ENCODE results near the gene GPC3.
A peak's percentile ranks its signal among the peaks of the same experiment; 100 is the strongest.
"Not testable (repeated sequence)": the region's sequence is repeated elsewhere in the genome, so short reads cannot be mapped to it uniquely, and the experiment has no call there.

GPC3 gene

DNA sequence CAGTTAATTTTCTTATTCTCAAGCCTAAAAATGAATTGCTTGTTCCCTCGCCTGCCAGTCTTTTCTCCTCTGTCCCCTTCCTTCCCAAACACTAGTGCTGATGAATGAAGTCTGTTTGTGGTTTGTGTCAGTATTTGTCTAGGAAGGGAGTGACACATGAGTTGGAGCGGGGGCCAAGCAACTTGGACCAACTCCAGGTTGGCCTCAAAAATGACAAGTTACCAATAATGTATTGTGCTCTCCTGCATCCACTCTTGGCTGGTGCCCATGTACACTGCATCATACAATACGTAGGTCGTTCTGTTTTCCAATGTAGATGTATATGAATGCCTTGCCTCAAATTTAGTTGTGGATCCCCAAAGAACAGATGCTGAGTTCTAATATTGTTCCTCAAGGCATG lies 347.1 kb downstream of the GPC3 start:
- no peak for FAIRE-seq

DNA sequence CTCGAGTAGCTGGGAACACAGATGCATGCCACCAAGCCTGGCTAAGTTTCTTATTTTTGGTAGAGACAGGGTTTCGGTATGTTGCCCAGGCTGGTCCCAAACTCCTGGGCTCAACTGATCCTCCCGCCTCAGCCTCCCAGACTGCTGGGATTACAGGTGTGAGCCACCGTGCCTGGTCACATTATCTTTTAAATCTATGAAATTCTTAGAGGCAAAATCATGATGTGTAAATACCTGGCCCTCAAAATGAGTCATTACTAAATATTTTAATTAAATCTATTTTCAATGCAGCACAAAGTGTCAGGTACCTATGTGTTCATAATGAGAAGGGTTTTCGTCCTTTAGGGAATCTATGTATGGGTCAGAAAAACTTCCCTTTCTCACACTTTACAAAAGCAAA lies 347.6 kb downstream of the GPC3 start:
- FAIRE-seq, result no peak

DNA sequence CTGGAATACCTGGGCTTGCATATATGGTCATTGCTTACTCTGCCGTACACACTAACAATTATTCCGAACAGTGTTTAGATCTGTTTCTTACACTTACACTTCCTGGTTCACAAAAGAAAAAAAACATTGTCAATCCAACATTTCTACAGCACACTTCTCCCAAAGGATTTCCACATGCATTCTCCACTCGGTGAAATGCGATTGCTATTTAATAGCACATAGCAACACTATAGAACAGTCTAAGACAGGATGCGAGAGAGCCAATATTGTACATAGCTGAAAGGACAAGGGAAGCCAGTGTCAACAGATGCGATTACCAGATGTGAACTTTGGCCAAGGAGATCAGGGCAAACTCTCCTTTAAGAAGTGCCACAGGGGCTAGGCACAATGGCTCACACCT lies 349.4 kb downstream of the GPC3 start:
- no peak for FAIRE-seq

DNA sequence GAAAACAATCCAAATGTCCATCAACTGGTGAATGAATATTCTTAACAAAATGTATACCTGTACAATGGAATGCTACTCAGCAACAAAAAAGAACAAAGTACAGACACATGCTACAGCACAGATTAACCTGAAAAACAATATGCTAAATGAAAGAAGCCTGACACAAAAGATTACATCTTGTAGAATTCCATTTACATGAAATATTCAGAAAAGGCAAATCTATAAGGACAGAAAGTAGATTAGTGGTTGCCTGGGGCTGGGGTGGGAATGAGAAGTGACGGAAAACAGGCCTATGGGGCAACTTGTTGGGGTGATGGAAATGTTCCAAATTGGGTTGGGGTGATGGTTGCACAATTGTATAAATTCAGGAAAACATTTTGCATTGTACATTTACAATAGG lies 351.0 kb downstream of the GPC3 start:
- FAIRE-seq, result no peak

DNA sequence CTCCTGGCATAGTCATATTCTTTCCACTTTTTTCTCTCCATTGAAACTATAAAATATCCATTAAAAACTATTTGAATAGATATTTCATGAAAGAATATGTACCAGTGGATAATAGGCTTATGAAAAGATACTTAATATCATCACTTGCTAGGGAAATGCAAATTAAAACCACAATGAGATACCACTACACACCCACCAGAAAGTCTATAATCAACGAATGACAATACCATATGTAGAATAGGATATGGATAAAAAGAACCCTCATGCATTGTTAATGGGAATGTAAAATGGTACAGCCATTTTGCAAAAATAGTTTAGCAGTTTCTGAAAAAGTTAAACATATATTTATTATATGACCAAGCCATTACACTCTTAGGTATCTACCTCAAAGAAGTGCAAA lies 351.4 kb downstream of the GPC3 start:
- no peak for FAIRE-seq

DNA sequence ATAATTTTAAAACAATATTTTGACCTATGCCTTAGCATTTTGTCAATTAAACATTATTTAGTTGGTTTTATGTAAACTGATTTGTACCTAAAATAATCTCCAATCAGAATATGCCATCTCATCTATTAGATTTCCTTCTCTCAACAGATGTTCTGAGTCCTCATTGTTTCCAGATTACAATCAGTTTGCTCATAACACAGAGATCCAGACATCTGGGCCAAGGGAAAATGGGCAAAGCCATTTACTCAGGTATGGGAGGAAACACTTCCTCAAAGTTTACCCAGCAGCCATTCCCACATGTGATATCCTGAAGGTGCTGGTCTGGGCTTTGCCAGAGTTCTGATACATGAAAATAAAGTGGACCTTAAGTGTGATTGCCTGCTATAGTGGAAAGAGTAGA lies 352.2 kb downstream of the GPC3 start:
- no peak for FAIRE-seq

DNA sequence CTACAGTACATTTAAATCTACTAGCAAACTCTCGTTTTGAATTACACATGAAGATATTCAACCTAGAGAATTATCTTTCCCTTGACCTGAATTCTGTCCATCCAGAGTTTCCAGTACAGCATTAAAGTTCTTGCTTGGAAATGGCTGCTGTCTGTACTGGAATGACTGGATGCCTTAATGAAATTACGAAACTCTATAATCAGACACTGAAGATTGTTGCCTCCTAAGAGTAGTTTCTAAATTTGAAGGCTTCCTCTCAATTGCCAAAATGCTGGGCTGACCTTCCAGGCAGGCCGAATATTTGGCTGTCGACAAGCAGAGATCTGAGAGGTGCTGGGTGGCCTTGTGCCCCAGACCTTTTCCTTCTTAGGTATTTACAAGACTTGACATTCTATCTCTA lies 355.0 kb downstream of the GPC3 start:
- no peak for FAIRE-seq

DNA sequence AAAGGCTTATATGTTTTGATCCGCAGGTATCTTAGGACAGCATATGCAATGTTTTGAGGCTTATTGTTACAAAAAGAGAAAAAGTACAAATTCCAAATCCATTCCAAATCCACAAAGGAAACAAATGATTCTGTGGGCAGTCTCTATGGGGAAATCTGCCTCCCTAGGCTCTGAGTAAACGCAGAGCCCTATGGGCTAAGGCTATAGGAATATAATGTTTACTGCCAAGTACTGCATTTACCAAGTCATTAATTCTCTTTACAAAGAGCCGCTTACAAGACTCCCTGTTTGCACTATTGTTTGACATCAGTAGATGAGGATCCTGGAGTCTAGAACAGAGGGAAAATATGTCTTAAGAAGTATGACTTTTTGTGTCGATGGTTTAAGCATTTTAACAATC lies 357.7 kb downstream of the GPC3 start:
- FAIRE-seq, result no peak

DNA sequence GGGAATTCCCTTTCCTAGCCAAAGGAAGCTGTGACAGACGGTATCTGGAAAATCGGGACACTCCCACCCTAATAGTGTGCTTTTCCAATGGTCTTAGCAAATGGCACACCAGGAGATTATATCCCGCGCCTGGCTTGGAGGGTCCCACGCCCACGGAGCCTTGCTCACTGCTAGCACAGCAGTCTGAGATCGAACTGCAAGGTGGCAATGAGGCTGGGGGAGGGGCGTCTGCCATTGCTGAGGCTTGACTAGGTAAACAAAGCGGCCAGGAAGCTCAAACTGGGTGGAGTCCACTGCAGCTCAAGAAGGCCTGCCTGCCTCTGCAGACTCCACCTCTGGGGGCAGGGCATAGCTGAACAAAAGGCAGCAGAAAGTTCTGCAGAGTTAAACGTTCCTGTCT lies 364.0 kb downstream of the GPC3 start:
- FAIRE-seq, result not testable (repeated sequence)

DNA sequence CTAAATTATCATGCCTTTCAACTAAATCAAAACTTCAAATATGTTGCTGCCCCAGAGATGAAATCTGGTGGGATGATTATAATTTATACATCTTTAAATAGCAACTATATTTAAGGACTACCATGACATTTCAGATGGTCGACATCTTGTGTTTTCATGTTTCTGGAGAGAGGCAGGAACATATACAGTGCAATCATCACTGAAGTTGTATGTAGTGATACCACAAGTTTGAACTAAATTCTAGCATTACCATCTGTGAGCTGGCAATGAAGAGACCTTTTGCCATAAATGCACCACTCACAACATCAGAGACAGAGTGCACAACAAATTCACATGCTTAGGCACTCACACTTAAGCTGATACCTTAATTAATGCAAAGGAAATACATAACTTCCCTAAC lies 373.7 kb downstream of the GPC3 start:
- FAIRE-seq, result no peak

DNA sequence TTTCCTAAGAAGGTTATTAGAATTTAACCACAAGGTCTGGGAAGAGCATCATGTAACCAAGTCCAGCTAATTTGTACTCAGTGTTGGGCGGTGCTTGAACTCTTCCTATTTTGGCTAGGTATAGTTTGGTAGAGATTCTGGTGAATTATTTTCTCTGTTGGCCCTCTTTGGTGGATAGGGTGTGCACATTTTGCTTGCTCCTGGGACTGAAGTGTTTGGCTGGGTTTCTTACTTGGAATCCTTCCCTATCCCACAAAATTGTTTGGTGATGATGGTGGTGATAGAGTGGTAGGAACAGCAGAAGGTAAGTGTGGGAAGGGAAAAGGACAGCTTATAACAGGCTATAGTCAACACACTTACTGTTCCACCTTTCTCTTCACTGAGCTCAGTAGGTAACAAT lies 375.3 kb downstream of the GPC3 start:
- no peak for FAIRE-seq

DNA sequence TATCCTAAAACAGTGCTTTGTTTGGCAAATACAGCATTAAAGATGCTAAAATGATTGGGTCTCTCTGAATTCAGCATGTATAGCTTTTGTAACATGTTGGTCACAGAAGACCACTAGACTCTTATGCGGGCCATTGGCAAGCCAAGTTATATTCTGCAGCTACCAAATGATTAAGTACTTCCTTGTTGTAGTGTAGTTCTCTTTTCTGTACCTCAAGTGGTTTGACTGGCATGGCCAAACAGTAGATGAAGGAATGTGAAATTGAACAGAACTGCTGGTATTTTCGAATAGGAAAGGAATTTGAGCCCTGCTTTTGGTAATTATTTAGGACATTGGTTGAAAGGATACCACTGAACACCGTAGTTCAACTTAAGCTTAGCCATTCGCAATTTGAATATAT lies 376.2 kb downstream of the GPC3 start:
- no peak for FAIRE-seq

DNA sequence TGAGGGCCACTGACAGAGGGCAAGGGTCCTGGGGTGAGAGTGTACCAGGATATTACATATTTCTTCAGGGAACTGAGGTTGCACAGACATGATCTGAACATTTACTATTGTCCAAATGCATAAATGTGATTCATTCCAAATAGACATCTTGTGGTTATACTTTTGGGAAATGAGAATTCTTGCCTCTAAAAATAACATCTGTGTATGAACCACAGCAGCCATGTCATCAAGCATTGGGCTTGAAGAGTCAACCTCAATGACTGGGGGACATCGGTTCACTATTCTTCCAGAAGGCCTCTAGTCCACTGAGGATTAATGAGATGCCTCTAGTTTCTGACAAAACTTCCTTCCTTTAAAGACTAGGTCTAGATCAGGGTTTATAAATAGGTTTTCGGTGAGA lies 377.0 kb downstream of the GPC3 start:
- no peak for FAIRE-seq

DNA sequence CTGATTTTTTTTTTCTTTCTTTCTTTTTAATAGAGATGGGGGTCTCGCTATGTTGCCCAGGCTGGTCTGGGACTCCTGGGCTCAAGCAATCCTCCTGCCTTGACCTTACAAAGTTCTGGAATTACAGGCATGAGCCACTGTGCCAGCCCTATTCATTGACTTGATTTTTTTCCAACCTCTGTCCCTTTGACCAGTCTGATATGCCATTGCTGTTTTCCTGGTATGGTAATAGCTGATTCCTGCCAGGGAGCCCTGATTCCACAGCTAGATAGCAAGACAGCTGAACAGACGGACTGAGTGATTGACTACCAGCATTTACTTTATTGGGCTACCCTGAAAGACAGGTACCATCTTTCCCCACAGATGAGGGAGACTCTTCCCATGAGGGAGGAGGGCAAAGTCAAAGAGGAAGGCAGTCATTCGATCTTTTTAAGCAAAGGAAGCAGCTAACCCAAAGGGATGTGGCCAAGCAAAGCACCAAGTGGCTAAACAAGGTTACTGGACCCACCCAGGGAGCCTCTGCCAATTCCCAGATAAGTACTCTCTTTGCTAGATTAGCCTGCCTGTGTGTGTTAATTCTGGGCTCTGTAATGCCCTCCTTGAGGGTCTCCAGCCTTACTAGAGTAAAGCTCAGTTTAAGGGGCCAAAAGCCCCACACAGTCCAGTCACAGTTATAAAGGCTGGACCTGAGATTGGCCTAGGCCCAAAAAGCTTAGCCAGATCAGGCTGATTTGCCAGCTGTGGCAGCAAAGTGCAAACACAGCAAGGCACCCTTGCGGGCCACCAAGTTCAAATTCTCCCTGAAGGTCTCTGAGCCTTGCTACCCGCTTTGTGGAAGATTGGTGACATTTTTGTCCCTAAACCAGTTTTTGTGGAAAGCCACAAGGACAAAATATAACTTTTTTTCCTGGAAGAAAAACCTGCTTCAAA lies 377.7 kb downstream of the GPC3 start:
- FAIRE-seq, result no peak

DNA sequence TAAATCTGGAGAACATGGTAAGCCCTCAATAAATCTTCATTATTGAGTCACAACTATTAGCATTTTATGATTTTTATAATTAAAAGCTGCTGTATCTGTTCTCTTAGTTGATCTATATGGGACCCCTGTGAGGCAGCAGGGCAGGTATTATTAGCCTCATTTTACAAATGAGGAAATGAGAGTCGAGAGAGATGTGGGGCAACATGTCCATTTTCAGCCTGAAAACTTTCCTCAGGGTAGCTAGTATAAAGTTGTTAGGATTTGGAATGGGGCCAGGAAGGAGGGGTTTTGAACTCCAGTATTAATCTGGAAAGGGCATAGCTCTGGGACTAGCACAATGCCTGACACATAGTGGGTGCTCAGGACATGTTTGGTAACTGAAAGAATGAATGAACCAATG lies 378.4 kb downstream of the GPC3 start:
- FAIRE-seq, result no peak

DNA sequence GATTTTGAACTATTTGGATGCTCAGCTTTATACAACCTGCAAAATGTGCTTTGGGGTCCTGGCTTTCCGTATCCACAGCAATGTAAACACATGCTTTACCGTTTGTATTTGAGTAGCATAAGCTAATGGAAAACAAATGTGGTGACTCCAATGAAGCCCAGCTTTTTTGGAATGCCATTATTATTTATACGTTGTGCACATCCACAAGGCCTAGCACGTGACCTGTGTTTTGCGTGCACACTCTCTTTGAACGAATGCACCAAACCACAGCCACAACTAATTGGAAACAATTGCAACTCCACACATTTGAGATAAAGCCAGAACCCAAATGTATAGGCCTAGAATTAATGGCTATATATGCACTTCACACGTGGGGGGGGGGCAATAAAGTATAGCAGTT lies 380.6 kb downstream of the GPC3 start:
- no peak for FAIRE-seq

DNA sequence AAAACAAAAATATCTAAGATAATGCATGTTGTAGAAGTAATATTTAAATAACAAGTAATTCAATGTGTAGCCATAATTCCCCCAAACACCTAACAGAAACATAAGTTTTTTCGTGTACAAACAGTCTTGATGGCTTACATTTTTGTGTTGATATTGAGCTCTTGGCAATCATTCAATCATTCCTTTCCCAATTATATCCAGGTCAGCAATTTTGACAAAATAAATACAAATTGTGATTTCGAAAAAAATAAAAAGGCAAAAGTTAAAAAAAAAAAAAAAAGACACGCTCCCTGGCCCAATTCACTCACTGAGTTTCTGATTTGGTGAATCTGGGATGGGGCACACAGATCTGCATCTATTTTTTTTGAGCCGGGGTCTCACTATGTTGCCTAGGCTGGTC lies 382.5 kb downstream of the GPC3 start:
- no peak for FAIRE-seq

DNA sequence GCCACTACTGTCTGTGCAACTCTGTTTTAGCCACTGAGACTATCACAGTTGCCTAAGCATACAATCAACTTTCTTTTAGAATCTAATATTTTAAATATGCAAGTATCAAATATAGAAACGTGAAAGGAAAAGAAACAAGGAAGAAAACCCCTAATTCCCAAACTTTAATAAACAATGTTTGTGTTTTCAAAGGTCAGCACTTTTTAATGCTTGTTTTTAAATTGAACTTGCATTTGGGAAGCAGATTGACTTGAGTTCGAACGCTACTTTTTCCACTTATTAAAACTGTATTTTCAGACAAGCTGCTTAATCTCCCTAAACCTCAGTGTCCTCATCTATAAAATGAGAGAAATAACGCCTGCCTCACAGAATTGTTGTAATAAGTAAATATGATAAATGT lies 384.3 kb downstream of the GPC3 start:
- no peak for FAIRE-seq

DNA sequence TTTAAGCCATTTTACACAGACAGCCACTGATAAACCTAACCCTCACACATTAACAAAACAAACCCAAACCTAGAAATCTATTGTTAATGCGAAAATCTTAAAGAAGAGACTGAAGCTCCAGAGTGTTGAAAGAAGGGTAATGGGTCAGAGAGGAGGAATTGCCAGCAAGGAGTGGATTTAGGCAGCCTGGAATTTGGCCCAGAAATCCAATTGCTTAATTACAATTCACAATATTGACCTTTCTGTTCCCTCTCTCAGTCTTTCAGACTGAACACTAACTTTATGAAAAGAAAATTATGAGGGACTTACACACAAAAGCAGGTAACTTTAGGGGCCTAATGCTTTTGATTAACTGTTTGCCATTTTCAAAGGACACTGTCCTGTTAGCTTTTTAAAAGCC lies 384.9 kb downstream of the GPC3 start:
- no peak for FAIRE-seq

DNA sequence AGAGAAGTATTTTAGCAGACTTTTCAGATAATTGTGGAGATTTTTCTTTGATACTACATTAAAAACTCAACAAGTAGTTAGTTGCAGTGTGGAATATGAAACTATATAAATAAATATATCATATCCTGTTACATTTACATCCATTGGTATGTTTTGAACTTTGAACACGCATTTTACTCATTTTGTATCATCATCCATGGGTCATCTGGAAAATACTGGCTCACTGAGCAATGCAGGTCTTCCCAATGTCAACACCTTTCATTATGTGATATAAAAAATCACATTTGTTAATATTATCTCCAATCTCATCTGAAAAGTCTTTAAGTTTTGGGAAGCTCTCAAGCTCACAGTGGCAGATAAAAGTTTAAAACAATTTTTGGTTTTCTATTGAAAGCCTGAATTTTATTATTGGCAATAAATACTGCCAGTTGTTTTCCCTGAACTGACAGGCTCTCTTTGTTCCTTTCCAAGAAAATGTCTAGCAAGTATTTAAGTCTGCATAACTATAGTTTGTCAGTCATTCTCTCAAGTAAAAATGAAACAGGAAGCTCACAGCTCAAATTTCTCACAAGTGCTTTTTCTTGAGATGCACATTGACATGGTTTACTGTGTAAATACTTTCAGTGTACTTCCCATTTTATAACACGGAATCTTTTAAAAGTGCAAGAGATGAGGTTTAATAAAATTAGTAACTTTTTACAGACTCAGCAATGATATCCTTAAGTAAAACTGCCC lies 386.6 kb downstream of the GPC3 start:
- peak; percentile 85 for FAIRE-seq

DNA sequence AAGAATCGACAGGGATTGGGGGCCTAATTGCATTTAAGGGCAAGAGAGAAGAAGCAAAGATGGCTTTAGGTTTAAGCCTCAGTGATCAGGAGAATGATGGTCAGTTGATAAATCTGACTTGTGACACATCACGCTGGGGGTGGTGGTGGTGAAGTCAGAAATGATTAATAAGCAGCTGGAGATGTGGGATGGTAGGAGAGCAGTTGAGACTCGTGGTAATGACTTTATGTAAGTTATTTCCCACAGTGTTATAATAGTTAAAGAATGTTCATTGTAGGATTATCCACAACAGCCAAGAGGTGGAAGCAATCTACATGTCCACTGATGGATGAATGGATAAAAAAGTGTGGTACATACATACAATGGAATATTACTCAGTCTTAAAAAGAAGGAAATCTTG lies 391.2 kb downstream of the GPC3 start:
- FAIRE-seq, result no peak

DNA sequence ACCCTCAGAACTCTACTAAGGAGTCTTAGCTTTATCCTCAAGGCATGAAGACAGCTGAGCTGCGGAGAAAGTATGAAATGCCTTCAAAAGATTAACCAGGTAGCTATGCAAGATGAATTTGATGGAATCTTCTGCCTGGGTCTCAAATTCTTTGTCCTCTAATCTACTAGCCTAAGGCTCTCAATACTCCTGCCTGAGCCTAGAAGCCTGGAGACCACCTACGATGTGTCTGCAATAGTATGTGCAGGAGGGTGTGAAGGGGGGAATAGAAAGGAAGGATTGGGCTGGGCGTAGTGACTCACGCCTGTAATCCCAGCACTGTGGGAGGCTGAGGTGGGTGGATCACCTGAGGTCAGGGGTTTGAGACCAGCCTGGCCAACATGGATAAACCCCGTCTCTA lies 391.9 kb downstream of the GPC3 start:
- no peak for FAIRE-seq

DNA sequence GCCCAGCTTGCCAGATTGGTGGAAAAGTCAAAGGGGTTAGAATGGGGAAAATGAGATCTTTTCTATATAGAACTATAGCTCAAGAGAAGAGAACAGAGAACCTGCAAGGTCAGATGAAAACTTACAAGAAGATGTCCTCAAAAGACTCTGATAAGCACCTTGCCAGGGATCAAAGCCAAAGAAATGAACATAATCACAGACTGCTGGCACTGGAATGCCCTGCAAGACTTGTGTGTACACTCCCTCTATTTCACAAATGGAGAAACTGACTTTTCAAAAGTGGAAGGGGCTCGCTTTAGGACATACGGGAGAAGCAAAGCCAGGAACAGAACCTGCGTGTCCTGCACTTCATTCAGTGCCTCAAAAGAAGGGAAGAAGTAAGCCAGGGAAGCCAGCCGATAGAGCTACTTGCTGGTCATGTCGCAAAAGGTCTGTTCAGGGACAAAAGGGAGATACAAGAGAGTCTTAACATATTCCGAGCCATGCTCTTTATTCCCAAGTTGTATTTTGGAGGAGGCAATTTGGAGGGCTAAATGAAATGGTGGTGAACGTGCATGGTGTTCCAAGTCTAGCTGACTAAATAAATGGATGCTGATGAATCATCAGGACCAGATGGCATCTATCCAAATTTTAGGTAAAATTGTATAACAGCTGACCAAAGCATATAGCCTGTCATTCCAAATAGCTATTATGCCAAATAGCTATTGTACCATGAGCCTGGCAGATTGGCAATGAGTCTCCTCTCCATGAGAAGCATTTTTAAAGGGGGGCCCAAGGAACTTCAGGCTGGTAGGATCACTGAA lies 394.5 kb downstream of the GPC3 start:
- FAIRE-seq, result no peak

DNA sequence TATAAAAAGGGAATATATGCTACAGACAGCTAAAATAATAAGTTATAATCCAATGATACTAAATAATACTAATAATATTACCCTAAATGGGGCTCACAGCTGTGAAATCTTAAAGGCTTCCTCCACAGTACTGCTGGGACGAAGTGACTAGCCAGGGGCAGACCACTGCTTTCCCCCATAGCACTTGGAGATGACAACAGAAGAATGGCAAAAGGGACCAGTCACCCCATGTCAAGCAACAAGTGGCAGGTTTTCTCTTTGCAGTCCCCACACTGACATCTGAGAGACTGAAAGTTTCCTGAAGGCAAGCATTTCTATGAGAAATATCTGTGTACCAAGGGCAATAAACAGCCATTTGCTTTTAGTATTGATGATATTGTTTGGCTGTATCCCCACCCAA lies 396.6 kb downstream of the GPC3 start:
- no peak for FAIRE-seq

Data from colon (tissue), 2 donors.